GM10266 (cell line): ENCODE results near the gene KAZN.

Experiments used
- DNase-seq: peaks from one replicate; pipeline ENCODE4 v3.0.0; 2012; ENCODE audit errors: extremely low spot score
- CTCF ChIP-seq: IDR thresholded peaks from 2 replicates; pipeline ENCODE4 v1.5.1; 2012; ENCODE audit warnings: mild to moderate bottlenecking, low read depth; ENCODE audit not compliant: control insufficient read depth, insufficient read depth; ENCODE audit errors: missing control alignments

The KAZN gene

GRCh38 chr1:14949836-14950713 lies 351.6 kb downstream of the KAZN start:
- DNase-seq = no peak
- no peak for TF ChIP-seq CTCF

GRCh38 chr1:14951766-14952165 lies 353.3 kb downstream of the KAZN start:
- no peak for DNase-seq
- no peak for TF ChIP-seq CTCF

- TF ChIP-seq CTCF = no peak
- DNase-seq = no peak
Observed at GRCh38 chr1:14952626-14953314, 354.3 kb downstream of the KAZN start.

- DNase-seq = no peak
- no peak for TF ChIP-seq CTCF
Observed at GRCh38 chr1:14954210-14954609, 355.7 kb downstream of the KAZN start.

GRCh38 chr1:14954930-14955329 lies 356.4 kb downstream of the KAZN start:
- DNase-seq = no peak

GRCh38 chr1:14955402-14955801 lies 356.9 kb downstream of the KAZN start:
- DNase-seq = no peak
- no peak for TF ChIP-seq CTCF

More at GRCh38 chr1:14954930-14955329, 356.4 kb downstream of the KAZN start:
- TF ChIP-seq CTCF = no peak

GRCh38 chr1:14955976-14956375 lies 357.5 kb downstream of the KAZN start:
- no peak for TF ChIP-seq CTCF
- DNase-seq = no peak
